T-helper 1 cell (primary cell): ENCODE measurements around the gene FAM20A.

Source experiments
- DNase-seq, 5 donors: peaks; one replicate each; pipeline ENCODE4 v3.0.0-alpha.2; 2012 to 2020
- total RNA-seq, 4 donors: gene quantifications; one replicate each; lab custom pipeline; 2026; lab: John Stamatoyannopoulos, UW

The FAM20A gene
- 0 reads per million in 4 donors for total RNA-seq

DNA sequence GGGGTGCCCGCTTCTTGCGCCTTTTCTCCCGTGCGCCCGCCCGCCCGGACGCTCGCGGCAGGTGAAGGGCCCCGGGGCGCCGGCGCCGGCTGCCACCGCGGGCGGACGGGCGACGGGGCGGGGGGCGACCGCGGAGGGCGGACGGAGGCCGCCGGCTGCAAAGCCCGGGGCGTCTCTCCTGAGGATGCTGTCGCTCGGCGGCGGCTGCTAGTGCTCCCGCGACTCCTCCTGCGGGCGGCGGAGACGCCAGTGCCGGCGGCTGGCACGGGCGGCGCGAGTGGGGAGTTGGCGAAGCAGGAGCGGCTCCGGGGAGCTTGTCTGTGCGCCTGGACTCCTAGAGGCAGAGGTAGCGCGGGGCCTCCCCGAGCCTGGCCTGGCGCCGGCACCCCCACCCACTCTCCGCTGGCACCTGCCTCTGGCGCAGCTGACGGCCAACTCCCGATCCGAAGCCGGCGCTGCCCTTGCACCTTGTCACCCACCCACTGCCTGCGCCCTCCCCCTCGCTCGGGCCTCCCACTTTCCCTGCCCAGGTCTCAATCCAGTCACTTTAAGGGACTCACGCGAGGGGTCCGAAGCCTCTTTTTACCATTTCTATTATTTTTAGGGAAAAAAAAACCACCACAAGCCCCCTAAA, at the start of gene FAM20A:
Gene FAM20A (minus strand): TSS at position 437 of the 634 bp plus-strand sequence. CDS start 701 bp downstream, outside the sequence.
- no peak for DNase-seq

DNA sequence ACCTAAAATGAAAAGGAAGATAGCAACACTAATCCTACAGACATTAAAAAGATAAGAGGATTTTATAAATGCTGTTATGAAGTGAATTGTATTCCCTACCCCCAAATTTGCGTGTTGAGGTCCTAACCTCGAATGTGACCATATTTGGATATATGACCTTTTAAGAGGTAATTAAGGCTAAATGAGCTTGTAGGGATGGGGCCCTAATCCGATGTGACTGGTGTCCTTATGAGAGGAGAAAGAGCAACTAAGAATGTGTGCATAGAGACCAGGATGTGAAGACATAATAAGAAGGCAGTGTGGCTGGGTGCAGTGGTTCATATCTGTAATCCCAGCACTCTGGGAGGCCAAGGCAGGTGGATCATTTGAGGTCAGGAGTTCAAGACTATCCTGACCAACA, 48.2 kb upstream of the FAM20A start:
- DNase-seq: no peak

DNA sequence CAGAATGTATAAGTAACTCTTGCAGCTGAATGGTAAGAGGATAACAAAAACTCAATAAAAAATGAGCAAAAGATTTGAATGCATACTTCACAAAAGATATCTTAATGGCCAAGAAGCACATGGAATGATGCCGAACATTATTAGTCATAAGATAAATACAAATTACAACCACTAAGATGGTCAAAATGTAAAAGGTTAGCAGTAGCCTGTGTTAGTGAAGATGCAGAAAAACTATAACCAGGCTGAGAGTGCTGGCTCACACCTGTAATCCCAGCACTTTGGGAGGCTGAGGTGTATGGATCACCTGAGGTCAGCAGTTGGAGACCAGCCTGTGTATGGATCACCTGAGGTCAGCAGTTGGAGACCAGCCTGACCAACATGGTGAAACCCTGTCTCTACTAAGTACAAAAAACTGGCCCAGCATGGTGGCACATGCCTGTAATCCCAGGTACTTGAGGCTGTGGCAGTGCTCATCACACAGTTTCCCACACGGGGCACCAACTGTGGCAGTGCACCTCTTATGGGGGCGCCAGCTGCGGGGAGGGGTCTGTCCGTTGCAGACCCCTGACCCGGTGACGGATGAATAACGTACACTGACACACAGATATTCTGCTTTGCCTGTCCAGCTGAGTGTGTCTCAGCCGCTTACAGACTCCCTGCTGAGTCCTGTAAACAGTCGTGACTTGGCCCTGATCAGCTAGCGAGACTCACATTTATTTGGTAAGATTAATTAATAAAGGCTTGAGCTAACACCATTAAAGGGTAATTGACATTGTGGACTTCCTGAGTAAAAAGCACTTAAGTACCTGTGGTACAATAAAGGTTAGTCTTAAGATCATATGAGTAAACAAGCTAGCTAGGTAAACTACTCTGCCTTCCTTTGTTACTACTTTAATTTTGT, 45.7 kb upstream of the FAM20A start:
- DNase-seq: no peak

DNA sequence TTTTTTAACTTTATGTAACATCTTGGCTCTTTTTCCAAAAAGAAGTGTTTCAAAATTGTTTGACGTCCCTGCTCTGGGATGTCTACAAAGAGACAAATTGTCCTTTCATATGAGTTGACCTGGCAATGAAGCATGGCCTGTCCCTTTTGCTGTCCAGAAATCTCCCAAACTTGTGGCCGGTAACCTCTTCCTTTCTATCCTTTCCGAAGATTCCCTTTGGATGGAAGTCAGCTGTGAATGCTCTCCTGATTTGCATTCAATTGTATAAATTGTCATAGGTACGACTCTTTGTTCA, 40.9 kb upstream of the FAM20A start:
- DNase-seq: no peak

DNA sequence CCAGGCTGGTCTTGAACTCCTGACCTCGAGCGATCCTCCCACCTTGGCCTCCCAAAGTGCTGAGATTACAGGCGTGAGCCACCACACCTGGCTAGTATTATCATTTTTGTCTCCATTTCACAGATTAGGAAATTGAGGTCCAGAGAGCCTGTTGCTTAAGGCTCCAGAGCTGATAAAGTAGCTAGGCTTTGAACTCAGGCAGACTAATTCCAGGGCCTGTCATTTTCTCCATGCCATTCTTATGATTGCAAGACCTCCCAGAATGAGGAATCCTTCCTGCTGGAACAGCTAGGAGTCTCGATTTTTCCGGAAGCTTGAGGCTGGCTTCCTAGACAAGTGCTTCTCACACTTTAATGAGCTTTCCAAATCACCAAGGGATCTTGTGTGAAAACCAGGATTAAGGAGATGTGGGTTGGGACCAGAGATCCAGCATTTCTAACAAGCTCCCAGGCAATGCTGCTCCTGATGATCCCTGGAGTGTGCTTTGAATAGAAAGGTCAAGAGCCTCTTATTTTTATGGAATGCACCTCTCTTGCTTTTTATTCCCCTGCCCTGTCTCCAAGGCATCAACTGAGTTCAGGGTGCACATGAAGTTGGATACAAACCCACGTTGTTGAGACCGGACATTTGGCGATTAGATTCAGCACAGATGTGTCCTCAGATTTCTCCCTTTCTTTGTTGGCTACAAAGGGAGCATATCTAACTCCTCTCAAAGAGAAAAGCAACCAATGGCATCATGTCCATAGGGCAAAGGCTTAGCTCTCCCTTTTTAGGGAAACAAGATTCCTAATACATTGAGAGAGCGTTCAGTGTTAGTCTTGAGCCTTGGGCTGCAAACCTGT, 40.3 kb upstream of the FAM20A start:
- DNase-seq: no peak

DNA sequence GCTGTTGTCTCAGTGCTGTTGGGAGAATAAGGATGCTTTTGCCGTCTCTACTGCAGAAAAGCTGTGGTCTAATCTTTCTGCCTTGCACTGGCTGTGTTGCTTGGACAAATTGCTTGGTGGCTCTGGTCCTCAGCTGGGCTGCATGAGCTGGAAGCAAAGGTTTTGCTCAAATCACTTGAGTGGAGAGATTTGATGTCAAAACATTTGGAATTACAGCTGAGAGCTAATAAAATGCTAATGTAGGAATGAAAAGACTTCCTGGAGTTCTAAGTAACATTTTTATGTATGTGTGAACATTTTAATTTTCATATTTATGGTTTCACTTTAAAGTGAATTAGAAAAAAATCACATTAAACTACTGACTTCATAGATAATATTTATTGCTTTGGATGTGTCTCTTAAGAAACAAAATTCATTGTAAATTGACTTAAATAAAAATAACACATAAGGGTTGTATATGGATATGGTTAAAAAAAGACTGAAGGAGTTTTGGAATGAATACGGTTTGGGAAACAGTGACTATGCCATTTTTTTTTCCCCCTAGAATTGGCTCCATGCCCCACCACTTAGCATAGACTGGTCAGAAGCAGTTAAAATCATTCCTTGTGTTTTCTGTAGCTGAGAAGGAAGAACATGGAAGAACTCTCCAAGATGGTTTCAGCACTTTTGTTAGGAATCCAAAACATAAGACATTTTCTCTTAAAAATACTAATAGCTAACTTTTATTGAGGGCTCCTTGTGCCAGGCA, 39.2 kb upstream of the FAM20A start:
- no peak for DNase-seq

DNA sequence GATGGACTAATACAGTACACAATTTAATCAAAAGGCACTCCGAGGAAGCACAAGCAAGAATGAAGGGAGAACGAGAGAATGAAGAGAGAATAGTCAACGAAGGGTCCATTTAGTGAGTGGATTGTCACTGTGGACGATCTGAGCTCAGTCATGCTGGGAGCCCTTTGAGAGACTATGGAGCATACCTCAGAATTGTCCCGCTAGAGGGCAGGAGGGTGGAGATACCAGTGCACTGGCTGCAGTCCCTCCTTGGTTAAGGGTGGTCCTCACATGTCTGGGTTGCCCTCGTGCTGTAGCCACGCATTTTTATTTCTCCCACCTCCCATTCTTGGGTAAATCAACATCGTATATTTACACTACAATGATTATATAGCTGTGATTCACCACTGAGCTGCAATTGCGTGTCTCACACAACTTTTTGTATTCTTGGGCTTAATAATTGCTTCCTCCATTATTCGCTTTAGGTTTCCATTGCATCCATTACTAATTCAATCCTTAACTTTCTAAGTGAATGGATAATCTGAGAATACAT, 33.2 kb upstream of the FAM20A start:
- no peak for DNase-seq

DNA sequence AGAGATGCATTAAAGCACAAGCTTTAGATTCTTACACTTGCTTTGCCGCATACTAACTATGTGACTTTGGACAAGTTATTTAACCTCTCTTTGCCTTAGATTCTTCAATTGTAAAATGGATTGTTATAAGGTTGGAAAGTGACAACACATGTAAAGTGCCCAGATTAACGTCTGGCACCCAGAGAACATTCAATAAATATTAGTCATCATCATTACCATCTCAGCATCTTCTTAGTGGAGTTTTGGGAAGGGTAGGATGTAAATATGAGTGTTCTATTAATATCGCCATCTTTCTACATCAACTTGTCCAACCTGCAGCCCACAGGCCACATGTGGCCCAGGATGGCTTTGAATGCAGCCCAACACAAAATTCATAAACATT, 27.4 kb upstream of the FAM20A start:
- DNase-seq: no peak

DNA sequence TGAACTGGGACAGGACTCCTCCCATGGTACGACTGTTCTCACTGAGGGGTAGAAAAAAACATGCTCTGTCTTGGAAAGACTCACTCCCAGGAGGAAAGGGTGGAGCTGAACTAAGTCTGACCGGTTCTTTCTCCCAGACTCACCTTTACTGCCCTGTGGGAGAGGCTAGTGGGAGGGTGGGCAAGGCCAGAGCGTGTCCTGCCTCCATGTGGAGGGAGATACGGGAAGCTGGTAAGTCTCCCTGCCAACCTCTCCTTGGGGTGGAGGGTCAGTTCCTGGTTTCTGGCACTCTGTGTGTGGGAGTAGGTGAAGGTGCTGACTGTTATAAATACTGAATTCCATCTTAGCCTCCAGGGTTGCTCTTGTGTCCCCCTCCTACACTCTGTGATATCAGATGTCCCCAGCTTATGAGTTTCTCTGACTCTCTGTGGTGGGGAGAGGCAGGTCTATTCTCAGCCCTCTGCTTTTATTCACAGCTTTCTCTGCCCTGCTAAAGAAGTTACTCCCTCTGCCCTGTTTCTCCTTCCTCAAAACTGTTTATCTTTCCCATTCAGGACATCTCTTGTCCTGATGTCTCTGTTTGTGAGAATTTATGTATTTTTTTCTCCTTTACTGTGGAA, 26.9 kb upstream of the FAM20A start:
- DNase-seq: no peak

DNA sequence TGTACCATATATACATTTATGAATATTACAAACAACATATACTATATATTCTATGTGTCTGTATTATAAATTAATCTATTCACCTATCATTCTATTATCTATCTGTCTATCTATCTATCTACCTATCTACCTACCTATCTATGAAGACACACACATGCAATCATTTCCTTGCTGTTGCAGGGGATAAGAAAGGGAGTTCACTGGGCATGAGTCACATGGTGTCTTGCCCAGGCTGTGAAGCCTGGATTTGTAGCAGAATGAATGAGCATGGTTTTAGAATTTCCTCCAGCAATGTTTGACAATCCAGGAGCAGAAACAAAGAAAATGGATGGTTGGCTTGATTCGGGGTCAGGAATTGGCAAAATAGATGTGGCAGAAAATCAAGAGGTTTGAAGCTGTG, 23.2 kb upstream of the FAM20A start:
- DNase-seq: no peak

DNA sequence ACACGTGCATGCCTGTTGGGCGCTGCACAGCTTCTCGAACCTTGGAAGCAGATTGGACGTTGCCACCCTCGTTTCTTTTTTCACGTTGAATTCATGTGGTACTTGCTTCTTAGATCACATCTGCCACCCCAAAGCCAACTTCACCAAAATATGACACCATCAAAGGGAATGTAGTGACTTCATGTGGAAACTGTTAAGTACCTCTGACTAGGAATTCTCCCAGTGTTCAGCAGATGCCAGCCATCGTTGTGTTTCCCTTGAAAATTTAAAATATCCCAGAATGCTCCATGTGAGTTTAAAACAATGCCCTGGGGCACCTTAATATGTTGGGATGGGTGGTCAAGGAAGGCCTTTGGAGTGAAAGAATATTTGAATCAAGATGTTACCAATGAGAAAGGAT, 22.6 kb upstream of the FAM20A start:
- no peak for DNase-seq

DNA sequence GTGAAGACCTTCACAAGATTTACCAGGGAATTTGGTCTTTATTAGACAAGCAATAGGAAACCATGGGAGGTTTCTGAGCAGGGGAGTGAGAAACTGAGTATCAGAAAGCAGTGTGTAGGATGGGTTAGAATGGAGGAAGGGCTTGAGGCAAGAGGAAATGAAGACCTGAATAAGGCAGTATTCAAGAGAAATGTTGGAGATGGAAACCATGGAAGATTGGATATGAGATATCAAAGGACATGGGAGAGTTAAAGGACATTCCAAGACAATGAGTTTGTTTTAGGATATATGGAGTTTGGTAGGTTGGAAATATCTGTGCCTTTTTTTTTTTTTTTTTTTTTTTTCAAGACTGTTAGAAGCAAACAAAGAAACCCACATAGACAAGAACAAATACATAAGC, 21.3 kb upstream of the FAM20A start:
- DNase-seq: no peak

DNA sequence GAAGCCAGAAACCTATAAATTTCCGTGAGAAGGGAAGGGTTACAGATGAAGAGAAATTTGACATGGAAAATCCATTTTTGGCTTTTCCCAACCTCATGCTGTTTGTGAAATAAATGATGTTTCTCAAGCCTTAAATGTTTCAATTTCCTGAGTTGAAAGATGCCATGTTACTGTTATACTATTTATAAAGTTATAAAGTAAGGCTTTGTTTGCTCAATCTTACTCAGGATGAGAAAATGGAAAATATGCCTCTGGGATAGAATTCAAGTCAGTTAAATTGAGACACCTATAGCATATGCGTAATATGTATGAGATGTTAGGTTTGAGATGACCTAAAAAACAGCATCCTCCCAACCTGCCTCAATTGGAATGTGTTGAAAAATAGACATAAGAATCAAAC, 19.9 kb upstream of the FAM20A start:
- no peak for DNase-seq

DNA sequence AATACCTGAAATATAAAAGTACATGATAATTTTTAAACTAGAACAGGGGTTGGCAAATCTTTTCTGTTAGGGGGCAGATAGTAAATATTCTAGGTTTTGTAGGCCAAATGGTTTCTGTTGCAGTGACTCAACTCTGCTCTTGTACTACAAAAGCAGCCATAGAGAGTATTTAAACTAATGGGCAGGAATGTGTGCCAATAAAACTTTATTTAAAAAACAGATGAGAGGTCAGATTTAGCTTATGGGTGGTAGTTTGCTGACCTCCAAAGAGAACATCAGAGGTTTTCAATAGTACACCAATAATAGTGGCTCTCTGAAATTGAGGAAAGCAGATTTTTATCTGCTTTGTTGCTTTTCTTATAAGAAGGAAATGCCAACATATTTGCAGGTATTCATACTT, 15.2 kb upstream of the FAM20A start:
- no peak for DNase-seq

DNA sequence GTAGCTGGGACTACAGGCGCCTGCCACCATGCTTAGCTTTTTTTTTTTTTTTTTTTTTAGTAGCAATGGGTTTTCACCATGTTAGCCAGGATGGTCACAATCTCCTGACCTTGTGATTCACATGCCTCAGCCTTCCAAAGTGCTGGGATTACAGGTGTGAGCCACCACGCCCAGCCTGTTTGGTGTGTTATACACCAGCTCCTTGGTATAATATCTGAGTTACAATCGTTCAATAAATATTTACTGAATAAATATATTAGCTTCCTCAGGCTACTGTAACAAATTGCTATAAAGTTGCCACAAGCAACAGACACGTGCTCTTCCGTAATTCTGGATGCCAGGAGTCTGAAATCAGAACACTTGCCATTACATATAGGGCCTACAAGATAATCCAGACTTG, 13.6 kb upstream of the FAM20A start:
- no peak for DNase-seq

DNA sequence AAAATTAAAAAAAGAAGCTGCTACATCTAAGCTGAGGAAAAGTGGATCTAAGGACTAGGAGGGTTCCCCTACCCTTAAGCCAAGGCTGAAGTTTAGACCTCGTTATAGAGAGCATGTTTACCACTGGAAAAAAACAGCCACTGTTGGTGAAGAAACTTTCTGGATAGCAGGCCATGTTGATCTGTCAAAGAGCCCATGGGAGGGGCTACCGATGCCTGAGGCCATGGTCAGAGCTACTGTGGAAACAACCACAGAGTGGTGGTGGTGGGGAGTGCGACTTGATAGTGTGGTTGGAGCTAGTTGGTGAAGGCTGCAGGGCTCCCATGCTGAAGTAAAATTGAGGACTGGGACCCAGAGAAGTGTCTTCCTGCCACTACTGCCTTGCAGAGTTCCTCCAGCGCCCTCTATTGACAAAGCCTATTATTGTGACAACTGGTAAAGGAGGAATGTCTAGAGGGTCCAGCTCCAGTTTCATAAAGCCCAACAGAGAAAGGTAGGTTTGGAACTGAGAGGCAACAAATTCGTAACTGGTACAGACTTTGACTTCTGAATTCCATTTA, 12.7 kb upstream of the FAM20A start:
- peak in 1 of 5 donors; percentile 46 for DNase-seq

DNA sequence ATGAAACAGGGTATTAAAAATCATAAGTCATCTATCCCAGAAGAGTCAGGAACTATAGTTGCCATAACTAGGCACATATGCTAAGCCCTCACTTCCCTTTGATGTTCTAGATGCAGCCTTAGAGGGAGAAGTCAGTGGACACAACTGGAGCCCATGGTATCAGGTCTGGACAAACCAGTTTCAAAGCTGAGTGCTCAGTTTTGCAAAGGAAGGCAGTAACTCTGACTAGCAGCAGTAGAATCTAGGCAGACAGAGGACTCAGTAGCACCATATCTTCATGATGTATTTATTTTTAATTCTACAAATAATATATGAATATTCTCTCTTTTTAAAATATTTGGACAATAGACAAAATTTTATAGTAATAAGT, 11.7 kb upstream of the FAM20A start:
- no peak for DNase-seq

DNA sequence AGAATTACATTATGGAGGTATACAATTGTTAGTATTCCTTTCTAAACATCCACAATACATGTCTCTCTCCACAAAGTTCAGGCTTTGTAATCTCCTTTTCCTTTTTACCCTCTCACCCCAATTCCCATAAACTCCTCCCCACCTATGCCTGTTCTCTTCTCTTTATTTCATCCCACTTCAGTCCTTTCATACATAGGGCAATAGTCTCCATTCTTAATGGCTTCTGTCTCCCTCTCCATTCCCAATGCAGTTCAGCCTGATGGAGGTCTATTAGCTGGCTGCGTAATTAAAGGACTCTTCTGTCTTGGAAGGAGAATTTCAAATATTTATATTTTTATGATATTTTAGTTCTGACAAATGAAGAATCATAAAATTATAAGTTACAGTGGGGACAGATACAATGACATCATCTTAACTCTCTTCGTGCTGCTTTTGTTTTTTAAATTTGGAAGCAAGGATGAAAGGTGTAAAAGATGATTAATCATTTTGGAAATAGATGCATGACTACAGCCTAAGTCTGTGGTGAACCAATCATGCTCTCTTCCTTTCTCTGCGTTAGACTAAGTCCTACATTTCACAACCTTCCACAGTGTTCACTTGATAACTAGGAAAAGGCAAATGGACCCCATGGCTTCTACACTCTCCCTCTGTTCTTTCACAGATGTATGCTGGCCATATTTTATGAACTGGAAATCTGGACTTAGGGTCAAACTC, 11.2 kb upstream of the FAM20A start:
- no peak for DNase-seq

DNA sequence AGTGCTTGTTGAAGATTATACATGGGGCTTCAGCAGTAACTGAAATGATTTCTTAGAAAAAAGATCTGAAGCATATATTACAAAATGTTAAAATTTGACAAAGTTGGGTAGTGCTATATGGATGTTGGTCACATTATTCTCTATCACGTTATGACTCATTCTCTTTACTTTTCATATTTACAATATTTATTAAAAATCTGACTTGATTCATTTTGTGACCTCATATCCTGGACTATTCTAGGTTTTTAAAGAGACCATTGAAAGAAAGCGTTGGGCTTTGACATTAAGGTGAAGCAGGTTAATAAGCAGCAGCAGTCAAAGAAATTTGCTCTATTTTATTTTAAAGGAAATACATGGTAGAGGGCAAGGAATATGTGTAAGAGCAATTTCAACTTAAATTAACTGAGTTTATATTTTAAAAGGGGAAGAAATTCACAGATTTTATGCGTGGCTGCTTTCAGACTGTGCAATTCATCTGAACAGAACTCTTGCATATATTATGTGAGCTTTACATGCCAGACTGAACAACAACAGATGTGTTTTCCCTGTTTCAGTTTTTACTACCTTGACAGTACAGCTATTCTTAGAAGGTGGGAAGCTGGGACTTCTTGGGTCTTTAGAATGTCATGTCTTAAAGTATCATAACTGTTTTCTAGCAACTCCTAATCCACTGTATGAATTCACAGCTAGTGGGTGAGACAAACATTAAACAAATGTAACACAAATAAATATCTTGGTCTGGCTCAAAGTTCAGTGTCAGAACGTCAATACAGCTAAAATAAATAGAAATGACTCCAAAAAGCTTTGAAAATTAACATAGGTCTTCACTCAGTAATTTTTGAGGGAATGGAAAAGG, 10.4 kb upstream of the FAM20A start:
- no peak for DNase-seq

DNA sequence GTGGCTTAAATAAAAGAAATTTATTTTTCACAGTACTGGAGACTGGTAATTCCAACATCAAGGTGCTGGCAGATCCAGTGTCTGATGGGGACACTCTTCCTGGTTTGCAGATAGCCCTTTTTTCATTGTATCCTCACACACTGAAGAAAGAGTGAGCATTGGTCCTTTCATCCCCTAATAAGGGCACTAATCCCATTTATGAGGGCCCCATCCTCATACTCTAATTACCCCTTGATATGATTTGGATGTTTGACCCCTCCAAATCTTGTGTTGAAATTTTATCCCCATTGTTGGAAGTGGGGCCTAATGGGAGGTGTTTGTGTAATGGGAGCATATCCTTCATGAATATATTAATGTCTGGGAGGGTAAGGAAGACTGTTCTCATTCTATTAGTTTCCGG, 9.4 kb upstream of the FAM20A start:
- DNase-seq: no peak
